HAP-1 (cell line): ENCODE measurements around the gene RELT.
A peak's percentile ranks its signal among the peaks of the same experiment; 100 is the strongest.

ENCODE experiments used
- DNase-seq, 2 experiments: peaks; one replicate each; pipeline ENCODE4 v3.0.0-alpha.2; 2016 to 2020; ENCODE audit warnings: low spot score in 2 of 2
- H3K27me3 ChIP-seq: fragments of 250-450 bp; sonication (Bioruptor Pico); 2 replicates; pipeline ENCODE4 v1.5.1; 2020; ENCODE audit warnings: low read depth, mild to moderate bottlenecking, moderate library complexity
- H3K36me3 ChIP-seq: fragments of 250-450 bp; sonication (Bioruptor Pico); replicated peaks from 2 replicates; pipeline ENCODE4 v1.5.1; 2020; ENCODE audit warnings: mild to moderate bottlenecking
- H3K4me1 ChIP-seq: fragments of 250-450 bp; sonication (Bioruptor Pico); 2 replicates; pipeline ENCODE4 v1.5.1; 2020; ENCODE audit warnings: mild to moderate bottlenecking
- H3K4me3 ChIP-seq: fragments of 250-450 bp; sonication (Bioruptor Pico); 2 replicates; pipeline ENCODE4 v1.5.1; 2020; ENCODE audit warnings: mild to moderate bottlenecking, moderate library complexity
- H3K9me3 ChIP-seq: fragments of 250-450 bp; sonication (Bioruptor Pico); 2 replicates; pipeline ENCODE4 v1.5.1; 2020; ENCODE audit warnings: mild to moderate bottlenecking, moderate library complexity
- in situ Hi-C: fragments of 300-500 bp; cut with MboI; formaldehyde crosslinking; loops from 3 replicates; pipeline ENCODE4 v1.14.3; 2020; ENCODE audit warnings: low sequenced_read_pairs, inconsistent platforms, mixed read lengths

The RELT gene

GRCh38 chr11:73342633-73343032, 33.6 kb upstream of the RELT start:
- Histone ChIP-seq H3K4me3 (no peak overlapping the region), H3K27me3 (no peaks in the 10 kb centered on the region), H3K4me1 (no peaks in the 10 kb centered on the region), H3K9me3 (no peaks in the 10 kb centered on the region), H3K36me3 (no peaks in the 10 kb centered on the region)
- in situ Hi-C loops: no loop called here
- no peak for DNase-seq

GRCh38 chr11:73343076-73343873, 32.9 kb upstream of the RELT start:
- Histone ChIP-seq H3K4me3 (no peak overlapping the region), H3K36me3 (no peaks in the 10 kb centered on the region), H3K4me1 (no peaks in the 10 kb centered on the region), H3K9me3 (no peaks in the 10 kb centered on the region), H3K27me3 (no peaks in the 10 kb centered on the region)
- in situ Hi-C loops: no loop called here
- DNase-seq: no peak

DNA sequence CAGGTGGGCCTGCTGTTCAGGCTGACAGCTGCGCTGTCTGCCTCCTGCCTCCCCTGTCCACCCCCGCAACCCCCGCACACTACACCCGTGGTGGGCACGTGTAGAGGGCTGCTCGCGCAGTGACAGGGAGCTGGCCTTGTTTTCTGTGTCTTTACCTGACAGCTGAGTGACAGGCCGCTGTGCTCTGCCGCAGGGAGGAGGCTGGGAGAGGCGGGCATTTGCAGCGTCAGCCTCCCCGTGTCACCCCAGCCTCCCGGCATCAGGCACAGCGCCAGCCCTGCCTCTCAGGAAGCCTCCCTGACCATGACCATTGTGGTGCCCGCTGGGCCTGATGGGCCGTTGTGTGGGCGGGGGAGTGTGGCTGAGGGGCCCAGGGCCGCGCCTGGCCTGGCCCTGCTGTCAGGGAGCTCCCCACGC, 32.0 kb upstream of the RELT start:
- DNase-seq: no peak
- no peak overlapping the region for H3K4me3 ChIP-seq
- H3K9me3 ChIP-seq: no peaks in the 10 kb centered on the region
- no peaks in the 10 kb centered on the region for H3K27me3 ChIP-seq
- in situ Hi-C loops: no loop called here
- H3K4me1 ChIP-seq: no peaks in the 10 kb centered on the region
- no peaks in the 10 kb centered on the region for H3K36me3 ChIP-seq

DNA sequence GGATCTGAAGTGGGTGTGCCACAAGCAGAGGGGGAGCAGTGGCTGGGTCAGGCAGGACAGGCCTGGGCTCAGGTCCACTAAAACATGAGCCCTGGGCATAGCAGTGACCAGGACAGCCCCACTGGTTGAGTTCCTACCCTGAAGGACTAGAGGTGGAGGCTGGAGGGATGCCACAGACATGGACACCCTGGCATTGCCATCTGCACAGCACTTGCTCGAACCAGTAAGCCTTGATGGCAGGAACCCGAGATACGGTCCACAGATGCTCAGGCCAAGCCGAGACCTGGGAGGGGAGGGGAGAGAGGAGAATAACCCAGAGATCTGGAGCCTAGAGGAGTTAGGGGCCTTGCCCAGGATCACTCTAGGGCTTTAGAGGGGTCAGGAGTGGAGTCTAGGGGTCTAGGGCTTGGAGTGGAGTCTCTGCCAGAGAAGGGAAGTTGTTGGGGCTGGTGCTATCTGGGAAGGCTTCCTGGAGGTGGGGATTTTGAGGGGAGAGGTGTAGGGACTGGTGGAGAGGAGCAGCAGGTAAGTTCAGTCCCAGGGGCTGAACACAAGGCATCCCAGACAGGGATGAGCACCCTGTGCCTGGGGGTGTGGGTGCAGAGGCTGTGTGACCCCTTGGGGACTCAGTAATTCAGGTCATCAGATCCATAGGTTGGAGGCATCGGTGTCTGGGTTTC, 30.6 kb upstream of the RELT start:
- Histone ChIP-seq H3K4me3 (no peak overlapping the region), H3K9me3 (no peaks in the 10 kb centered on the region), H3K27me3 (no peaks in the 10 kb centered on the region), H3K4me1 (no peaks in the 10 kb centered on the region), H3K36me3 (no peaks in the 10 kb centered on the region)
- in situ Hi-C loops: no loop called here
- no peak for DNase-seq

DNA sequence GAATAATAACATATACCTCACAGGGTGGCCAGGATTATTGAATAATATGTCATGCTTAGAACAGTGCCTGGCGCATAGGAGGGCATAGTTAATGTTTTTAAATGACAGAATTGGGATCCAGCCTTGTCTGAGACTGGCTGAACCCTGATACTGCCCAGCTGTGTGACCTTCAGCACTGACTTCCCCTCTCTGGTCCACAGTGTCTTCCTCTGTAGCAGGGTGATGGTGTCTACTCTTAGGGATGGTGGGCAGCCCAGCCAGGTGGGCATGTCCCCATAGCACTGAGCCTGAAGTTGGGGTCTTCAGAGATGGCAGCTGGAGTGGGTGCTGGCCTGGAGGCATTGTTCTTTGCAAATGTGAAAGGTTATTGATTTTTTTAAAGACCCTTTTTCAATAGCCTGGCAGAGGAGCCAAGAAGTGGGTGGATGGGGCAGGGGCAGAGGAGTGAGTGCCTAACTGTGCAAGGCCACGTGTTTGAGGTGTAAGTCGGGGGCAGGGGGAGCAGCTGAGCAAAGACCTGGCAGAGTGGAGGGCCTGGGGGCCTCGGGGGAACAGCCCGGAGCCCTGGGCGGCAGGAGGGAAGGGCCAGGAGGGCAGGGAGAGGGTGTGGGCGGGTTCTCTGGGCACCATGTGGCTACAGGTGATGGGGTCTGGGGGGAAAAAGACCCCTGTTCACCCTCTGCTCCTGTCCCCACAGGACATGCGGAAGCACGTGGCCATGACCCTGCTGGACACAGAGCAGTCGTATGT, 29.8 kb upstream of the RELT start:
- Histone ChIP-seq H3K9me3 (no peaks in the 10 kb centered on the region), H3K4me3 (no peak overlapping the region), H3K36me3 (no peaks in the 10 kb centered on the region), H3K4me1 (no peaks in the 10 kb centered on the region), H3K27me3 (no peaks in the 10 kb centered on the region)
- in situ Hi-C loops: no loop called here
- DNase-seq: no peak

DNA sequence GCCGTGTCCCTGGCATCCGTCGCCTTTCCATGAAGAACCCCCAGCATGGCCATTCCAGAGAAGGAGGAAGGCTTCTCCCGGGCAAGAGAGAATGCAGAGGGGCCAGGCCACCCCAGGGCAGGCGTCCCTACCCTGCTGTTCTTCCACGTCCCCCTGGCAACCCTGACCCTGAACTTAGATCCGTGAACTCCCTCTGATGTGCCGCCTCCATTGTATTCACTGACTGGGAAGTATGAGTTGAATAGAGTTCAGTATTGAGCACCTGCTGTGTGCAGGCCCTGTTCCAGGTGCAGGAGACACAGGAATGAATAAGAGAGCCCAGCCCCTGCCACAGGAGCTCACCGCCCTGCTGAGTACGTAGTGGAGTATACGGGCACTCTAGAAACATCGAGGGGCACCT, 29.1 kb upstream of the RELT start:
- in situ Hi-C loops: no loop called here
- no peak for DNase-seq

DNA sequence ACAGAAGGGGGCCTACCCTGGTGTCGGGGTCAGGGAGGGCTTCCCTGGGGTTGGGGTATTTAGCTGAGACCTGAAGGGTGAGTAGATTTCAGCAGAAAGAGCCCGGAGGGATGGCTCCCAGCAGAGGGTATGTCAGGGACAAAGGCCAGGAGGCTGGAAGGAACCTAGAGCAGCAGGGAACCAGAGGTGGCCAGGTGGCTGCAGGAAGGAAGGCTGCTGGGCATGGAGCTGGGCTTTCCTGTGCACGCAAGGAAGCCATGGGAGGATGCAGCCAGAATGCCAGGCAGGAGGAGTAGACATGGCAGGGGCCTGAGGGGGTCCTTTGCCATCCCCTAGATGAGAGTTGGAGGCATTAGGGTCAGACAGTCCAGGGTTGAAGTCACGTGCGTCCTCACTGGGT, 27.4 kb upstream of the RELT start:
- H3K9me3 ChIP-seq: no peaks in the 10 kb centered on the region
- in situ Hi-C loops: no loop called here
- H3K27me3 ChIP-seq: no peaks in the 10 kb centered on the region
- no peak overlapping the region for H3K4me3 ChIP-seq
- DNase-seq: no peak
- no peaks in the 10 kb centered on the region for H3K4me1 ChIP-seq
- H3K36me3 ChIP-seq: no peaks in the 10 kb centered on the region

More for the DNA sequence above, 29.1 kb upstream of the RELT start:
- Histone ChIP-seq H3K4me3 (no peak overlapping the region), H3K36me3 (no peaks in the 10 kb centered on the region), H3K4me1 (no peaks in the 10 kb centered on the region), H3K9me3 (no peaks in the 10 kb centered on the region), H3K27me3 (no peaks in the 10 kb centered on the region)

GRCh38 chr11:73349633-73350032, 26.6 kb upstream of the RELT start:
- Histone ChIP-seq H3K27me3 (no peaks in the 10 kb centered on the region), H3K9me3 (no peaks in the 10 kb centered on the region), H3K36me3 (no peaks in the 10 kb centered on the region), H3K4me3 (no peak overlapping the region), H3K4me1 (no peaks in the 10 kb centered on the region)
- in situ Hi-C loops: no loop called here
- no peak for DNase-seq

- H3K36me3 ChIP-seq: no peaks in the 10 kb centered on the region
- H3K4me3 ChIP-seq: no peak overlapping the region
- no peaks in the 10 kb centered on the region for H3K27me3 ChIP-seq
- DNase-seq: peak; percentile 61 to 62
- H3K4me1 ChIP-seq: no peaks in the 10 kb centered on the region
- in situ Hi-C loops: no loop called here
- no peaks in the 10 kb centered on the region for H3K9me3 ChIP-seq
These were observed 25.1 kb upstream of the RELT start for GRCh38 chr11:73350908-73351636.

DNA sequence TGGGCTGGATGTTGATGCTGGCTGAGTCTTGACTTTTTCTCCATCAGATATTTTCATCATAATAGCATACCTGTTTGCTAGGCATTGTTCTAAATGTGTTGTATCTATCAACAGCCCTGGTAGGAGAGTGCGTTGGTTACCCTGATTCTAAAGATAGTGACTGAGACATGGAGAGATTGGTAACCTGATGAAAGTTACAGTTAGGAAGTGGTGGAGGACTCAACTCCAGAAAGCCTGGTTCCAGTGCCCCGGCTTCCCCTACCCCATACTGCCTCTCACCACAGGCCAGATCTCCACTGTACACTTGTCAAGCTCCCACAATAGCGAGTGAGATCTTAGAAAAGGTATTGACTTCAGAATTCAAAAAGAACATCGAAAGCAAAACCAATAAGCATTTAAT, 22.8 kb upstream of the RELT start:
- no peaks in the 10 kb centered on the region for H3K4me1 ChIP-seq
- DNase-seq: no peak
- in situ Hi-C loops: no loop called here
- no peaks in the 10 kb centered on the region for H3K27me3 ChIP-seq
- H3K36me3 ChIP-seq: no peaks in the 10 kb centered on the region
- no peaks in the 10 kb centered on the region for H3K9me3 ChIP-seq
- no peak overlapping the region for H3K4me3 ChIP-seq

- in situ Hi-C loops: no loop called here
- no peaks in the 10 kb centered on the region for H3K9me3 ChIP-seq
- H3K4me1 ChIP-seq: no peaks in the 10 kb centered on the region
- no peaks in the 10 kb centered on the region for H3K36me3 ChIP-seq
- no peak overlapping the region for H3K4me3 ChIP-seq
- H3K27me3 ChIP-seq: no peaks in the 10 kb centered on the region
- no peak for DNase-seq
These were observed 21.1 kb upstream of the RELT start for GRCh38 chr11:73355109-73355508.

DNA sequence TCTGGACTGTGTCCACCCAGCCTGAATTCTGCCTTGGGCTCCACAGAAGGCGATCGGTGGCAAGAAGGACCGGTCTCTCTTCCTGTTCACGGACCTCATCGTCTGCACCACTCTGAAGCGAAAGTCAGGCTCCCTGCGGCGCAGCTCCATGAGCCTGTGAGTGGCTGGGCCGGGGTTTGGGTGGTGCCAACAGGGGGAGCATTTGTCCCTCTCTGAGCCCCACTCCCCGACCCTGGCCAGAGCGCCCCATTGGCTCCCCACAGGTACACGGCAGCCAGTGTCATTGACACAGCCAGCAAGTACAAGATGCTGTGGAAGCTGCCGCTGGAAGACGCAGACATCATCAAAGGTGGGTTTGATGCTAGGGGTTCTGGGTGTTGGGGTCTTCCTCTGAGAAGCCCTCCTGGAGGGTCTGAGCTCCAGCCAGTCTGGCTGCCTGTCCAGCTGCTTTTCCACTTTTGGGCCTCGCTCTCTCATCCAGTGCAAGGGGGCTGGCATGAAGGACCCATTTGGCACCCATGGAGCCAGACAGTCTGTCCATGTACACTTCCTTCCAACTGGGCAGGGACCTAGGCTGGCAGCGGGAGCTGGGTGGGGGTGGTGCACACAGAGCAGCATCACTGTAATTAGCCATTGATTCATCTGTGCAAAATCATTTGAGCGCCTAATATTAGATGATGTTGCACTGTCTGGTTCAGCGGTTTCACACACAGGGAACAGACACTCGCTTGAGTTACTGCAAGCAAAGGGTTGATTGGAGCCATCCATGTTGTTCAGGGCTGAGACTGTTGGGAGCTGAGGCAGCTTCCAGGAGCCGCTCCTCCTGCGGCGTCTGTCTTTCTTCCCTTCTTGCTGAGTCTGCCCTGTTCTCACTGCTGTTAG, 19.0 kb upstream of the RELT start:
- DNase-seq: no peak
- H3K4me1 ChIP-seq: no peaks in the 10 kb centered on the region
- H3K27me3 ChIP-seq: no peaks in the 10 kb centered on the region
- in situ Hi-C loops: no loop called here
- H3K36me3 ChIP-seq: peaks cover 3% of the 10 kb centered on the region
- no peaks in the 10 kb centered on the region for H3K9me3 ChIP-seq
- H3K4me3 ChIP-seq: no peak overlapping the region

GRCh38 chr11:73358071-73358470, 18.1 kb upstream of the RELT start:
- Histone ChIP-seq H3K4me3 (no peak overlapping the region), H3K36me3 (peaks cover 3% of the 10 kb centered on the region), H3K27me3 (no peaks in the 10 kb centered on the region), H3K4me1 (no peaks in the 10 kb centered on the region), H3K9me3 (no peaks in the 10 kb centered on the region)
- in situ Hi-C loops: no loop called here
- no peak for DNase-seq
